Left lung (tissue), 10 donors: ENCODE data around the gene C22orf39. TPM values are rescaled to one million over a fixed set of nuclear protein-coding genes. Genes with fewer than 3 reads are reported as not detected.

Experiments used
- ATAC-seq: fragments of 200-7000 bp; cut with Tn5 transposase; one replicate; pipeline ENCODE4 v1.9.1; 2020; ENCODE audit warnings: moderate library complexity
- DNase-seq, 4 donors: peaks; one replicate each; pipeline ENCODE4 v3.0.0-alpha.2; 2013 to 2020
- H3K27ac ChIP-seq, 2 donors: fragments of 200-600 bp; sonication (generic) in 1 of 2; one replicate each; pipeline versions ENCODE4 v1.5.0 to v1.8.0; 2020 to 2021
- H3K27me3 ChIP-seq, 2 donors: fragments of 200-600 bp; sonication (generic) in 1 of 2; one replicate each; pipeline versions ENCODE4 v1.5.0 to v1.8.0; 2020 to 2021
- H3K36me3 ChIP-seq, 2 donors: fragments of 200-600 bp; sonication (generic) in 1 of 2; one replicate each; pipeline versions ENCODE4 v1.5.0 to v1.8.0; 2020 to 2021
- H3K4me1 ChIP-seq, 2 donors: fragments of 200-600 bp; one replicate each; pipeline ENCODE4 v1.8.0; 2021
- H3K4me3 ChIP-seq, 2 donors: fragments of 200-600 bp; sonication (generic) in 1 of 2; one replicate each; pipeline versions ENCODE4 v1.5.0 to v1.8.0; 2020 to 2021; ENCODE audit warnings: mild to moderate bottlenecking in 1 of 2
- H3K9me3 ChIP-seq, 2 donors: fragments of 200-600 bp; sonication (generic) in 1 of 2; one replicate each; pipeline versions ENCODE4 v1.5.0 to v1.8.0; 2020 to 2021
- CTCF ChIP-seq, 2 donors: fragments of 200-600 bp; sonication (generic) in 1 of 2; IDR thresholded peaks; one replicate each; pipeline versions ENCODE4 v1.5.0 to v1.8.0; 2021; ENCODE audit warnings: antibody characterized with exemption in 2 of 2
- intact Hi-C, 2 donors: fragments of 100-400 bp; cut with DNase I; formaldehyde crosslinking; loops; one replicate each; pipeline versions ENCODE4 v1.11.2 to v1.14.2; 2022
- polyA plus RNA-seq, 6 donors: library from polyadenylated mRNA; unstranded; fragments of 120-200 nt; gene quantifications; one replicate each; pipeline ENCODE4 v1.2.1, GENCODE V29; 2013; ENCODE audit not compliant: insufficient read length in 6 of 6
- total RNA-seq, 2 donors: library from RNA; stranded (reverse); fragmentation: NEBNext Ultra II Directional; extraction: Animal tissue kit (Norgen Biotek cat#: 25700); gene quantifications; one replicate each; pipeline ENCODE4 v1.2.1, GENCODE V29; 2021
- donor health status: DM: no; HTN: yes; CAD: no.
- donor health status: DM: no; HTN: no; CAD: no.

Gene C22orf39
- total and polyA plus RNA-seq, 8 donors: 30.1 to 42.9 (median 37.1) TPM

GRCh38 chr22:19482297-19482696 is 34.8 kb upstream of the C22orf39 start:
- peaks cover 0 to 4% of the 10 kb centered on the region in 2 donors for H3K36me3 ChIP-seq
- no peaks in the 10 kb centered on the region for H3K9me3 ChIP-seq
- intact Hi-C loops: no loop called here

GRCh38 chr22:19480789-19481188 is 33.3 kb upstream of the C22orf39 start:
- no peak for TF ChIP-seq CTCF (IDR thresholded peaks at IDR 0.05)
- intact Hi-C loops: no loop called here
- no peaks in the 10 kb centered on the region for H3K27me3 ChIP-seq
- H3K27ac ChIP-seq: no peak overlapping the region
- peaks cover 0 to 4% of the 10 kb centered on the region in 2 donors for H3K36me3 ChIP-seq
- H3K9me3 ChIP-seq: no peaks in the 10 kb centered on the region
- H3K4me3 ChIP-seq: peak overlapping the region in 1 of 2 donors; percentile 79
- ATAC-seq (no peak), DNase-seq (no peak)
- H3K4me1 ChIP-seq: peaks cover 18 to 36% of the 10 kb centered on the region in 2 donors

More at GRCh38 chr22:19482297-19482696, 34.8 kb upstream of the C22orf39 start:
- Histone ChIP-seq H3K4me3 (no peak overlapping the region), H3K4me1 (peaks cover 11 to 21% of the 10 kb centered on the region in 2 donors), H3K27me3 (no peaks in the 10 kb centered on the region), H3K27ac (no peak overlapping the region)
- ATAC-seq: no peak
- no peak for DNase-seq
- no peak for TF ChIP-seq CTCF (IDR thresholded peaks at IDR 0.05)

GRCh38 chr22:19480173-19480568 is 32.7 kb upstream of the C22orf39 start:
- intact Hi-C loops: no loop called here
- H3K4me1 ChIP-seq: peaks cover 18 to 36% of the 10 kb centered on the region in 2 donors
- H3K36me3 ChIP-seq: peaks cover 0 to 3% of the 10 kb centered on the region in 2 donors
- ATAC-seq: no peak
- peak overlapping the region; percentile 31 to 79 for H3K4me3 ChIP-seq
- TF ChIP-seq CTCF (IDR thresholded peaks at IDR 0.05): no peak
- H3K27me3 ChIP-seq: no peaks in the 10 kb centered on the region
- no peak overlapping the region for H3K27ac ChIP-seq
- no peaks in the 10 kb centered on the region for H3K9me3 ChIP-seq
- no peak for DNase-seq

- no peak for TF ChIP-seq CTCF (IDR thresholded peaks at IDR 0.05)
- intact Hi-C loops: no loop called here
- H3K27ac ChIP-seq: peak within 1 kb of the TSS; percentile 95 to 98
Observed at GRCh38 chr22:19479355-19480172, 32.1 kb upstream of the C22orf39 start, which contains the start of gene CDC45. Gene CDC45, plus strand, starts transcription at chr22:19479920. Its CDS starts 49 bp downstream, at chr22:19479969.

GRCh38 chr22:19478901-19479354 is 31.4 kb upstream of the C22orf39 start, which contains the start of gene UFD1:
Gene UFD1, minus strand, starts transcription at chr22:19479193. Its CDS starts 108 bp downstream, at chr22:19479085.
- Histone ChIP-seq H3K4me3 (peak within 1 kb of the TSS; percentile 79), H3K36me3 (peaks cover 0 to 15% of the 10 kb centered on the region in 2 donors), H3K27ac (peak within 1 kb of the TSS; percentile 95 to 98), H3K4me1 (peaks cover 18 to 36% of the 10 kb centered on the region in 2 donors), H3K9me3 (no peaks in the 10 kb centered on the region), H3K27me3 (no peaks in the 10 kb centered on the region)
- TF ChIP-seq CTCF (IDR thresholded peaks at IDR 0.05): no peak
- DNase-seq: peak in 3 of 4 donors; percentile 82 to 94 (median 83)
- peak; percentile 81 for ATAC-seq
- intact Hi-C loops: no loop called here

More at GRCh38 chr22:19479355-19480172, 32.1 kb upstream of the C22orf39 start, which contains the start of gene CDC45:
- Histone ChIP-seq H3K4me3 (peak within 1 kb of the TSS; percentile 79), H3K9me3 (no peaks in the 10 kb centered on the region), H3K36me3 (peaks cover 0 to 9% of the 10 kb centered on the region in 2 donors), H3K4me1 (peaks cover 18 to 36% of the 10 kb centered on the region in 2 donors), H3K27me3 (no peaks in the 10 kb centered on the region)
- DNase-seq (peak; percentile 93 to 98 (median 98)), ATAC-seq (peak; percentile 96)
